Testis (tissue), 2 donors: ENCODE measurements around the gene LMO4.

Source experiments
- CTCF ChIP-seq, 3 experiments: fragments of 450-650 bp in 2 of 3; fragments of 200-600 bp in 1 of 3; sonication (generic) in 1 of 3; IDR thresholded peaks; one replicate each; pipeline ENCODE4 v1.5.1; 2016 to 2019; ENCODE audit warnings: antibody characterized with exemption in 3 of 3, mild to moderate bottlenecking in 2 of 3, moderate library complexity in 1 of 3
- POLR2A ChIP-seq: fragments of 450-650 bp; IDR thresholded peaks from one replicate; pipeline ENCODE4 v1.6.1; 2017; ENCODE audit warnings: antibody characterized with exemption, mild to moderate bottlenecking, moderate library complexity

GRCh38 chr1:87394982-87395381 is 66.3 kb downstream of the LMO4 start:
- TF ChIP-seq CTCF (IDR thresholded peaks at IDR 0.05) (no peak), POLR2A (no peak)
